Omental fat pad (tissue), 4 donors: ENCODE measurements around the gene CPLX1. TPM values are rescaled to one million over a fixed set of nuclear protein-coding genes. Genes with fewer than 3 reads are reported as not detected.

Experiments
- ATAC-seq: fragments of 150-250 bp; one replicate; pipeline ENCODE4 v1.9.1; 2016; ENCODE audit warnings: mild to moderate bottlenecking, moderate library complexity; ENCODE audit not compliant: low FRiP score
- DNase-seq: peaks from one replicate; pipeline ENCODE4 v3.0.0-alpha.2; 2019; ENCODE audit warnings: low spot score
- total RNA-seq, 4 donors: library from RNA; depleted of rRNA; stranded (reverse); fragments of >200 nt; gene quantifications; one replicate each; pipeline ENCODE4 v1.1.0, GENCODE V29; 2016
- TF ChIP-seq, protein P1 (sequence below), 3 donors: fragments of 450-650 bp; IDR thresholded peaks; one replicate each; pipeline ENCODE4 v1.5.1; 2016 to 2017; ENCODE audit warnings: antibody characterized with exemption in 3 of 3, mild to moderate bottlenecking in 3 of 3, moderate library complexity in 2 of 3

CPLX1 gene
- total RNA-seq, 4 donors from 2014 or later: 1.1 to 2.0 (median 1.9) TPM; not detected in 1

GRCh38 chr4:839675-840443 lies 13.9 kb upstream of the CPLX1 start:
- TF ChIP-seq, protein P1, sequence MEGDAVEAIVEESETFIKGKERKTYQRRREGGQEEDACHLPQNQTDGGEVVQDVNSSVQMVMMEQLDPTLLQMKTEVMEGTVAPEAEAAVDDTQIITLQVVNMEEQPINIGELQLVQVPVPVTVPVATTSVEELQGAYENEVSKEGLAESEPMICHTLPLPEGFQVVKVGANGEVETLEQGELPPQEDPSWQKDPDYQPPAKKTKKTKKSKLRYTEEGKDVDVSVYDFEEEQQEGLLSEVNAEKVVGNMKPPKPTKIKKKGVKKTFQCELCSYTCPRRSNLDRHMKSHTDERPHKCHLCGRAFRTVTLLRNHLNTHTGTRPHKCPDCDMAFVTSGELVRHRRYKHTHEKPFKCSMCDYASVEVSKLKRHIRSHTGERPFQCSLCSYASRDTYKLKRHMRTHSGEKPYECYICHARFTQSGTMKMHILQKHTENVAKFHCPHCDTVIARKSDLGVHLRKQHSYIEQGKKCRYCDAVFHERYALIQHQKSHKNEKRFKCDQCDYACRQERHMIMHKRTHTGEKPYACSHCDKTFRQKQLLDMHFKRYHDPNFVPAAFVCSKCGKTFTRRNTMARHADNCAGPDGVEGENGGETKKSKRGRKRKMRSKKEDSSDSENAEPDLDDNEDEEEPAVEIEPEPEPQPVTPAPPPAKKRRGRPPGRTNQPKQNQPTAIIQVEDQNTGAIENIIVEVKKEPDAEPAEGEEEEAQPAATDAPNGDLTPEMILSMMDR (IDR thresholded peaks at IDR 0.05): no peak
- ATAC-seq: no peak
- no peak for DNase-seq

GRCh38 chr4:837772-838171 lies 11.8 kb upstream of the CPLX1 start:
- ATAC-seq (no peak), DNase-seq (no peak)
- TF ChIP-seq, protein P1 (IDR thresholded peaks at IDR 0.05): no peak

DNA sequence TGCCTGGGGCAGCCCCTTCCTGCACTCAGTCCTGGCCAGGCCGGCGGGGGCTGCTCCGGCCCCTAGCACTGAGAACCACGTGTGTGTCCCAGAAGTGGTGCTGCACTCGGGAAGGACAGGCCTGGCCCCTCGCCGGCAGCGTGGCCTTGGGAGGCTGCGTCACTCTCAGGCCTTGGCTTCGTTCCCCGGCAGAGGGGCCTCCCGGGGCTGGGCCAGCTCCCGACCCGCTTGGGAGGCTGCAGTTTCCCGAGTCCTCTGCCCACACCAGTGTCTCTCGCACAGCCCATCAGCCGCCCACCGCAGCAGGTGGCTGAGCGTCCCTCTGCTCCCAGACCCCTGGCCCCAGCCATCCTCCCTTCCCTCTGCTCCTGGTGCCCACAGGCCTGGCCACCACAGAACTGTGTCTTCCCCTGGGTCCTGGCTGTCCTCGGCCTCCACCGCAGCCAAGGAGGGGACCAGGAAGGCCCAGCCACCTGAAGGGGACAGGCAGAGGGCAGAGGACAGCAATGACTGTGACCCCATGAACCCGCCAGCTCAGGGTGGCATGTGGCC lies 10.9 kb upstream of the CPLX1 start:
- TF ChIP-seq, protein P1 (IDR thresholded peaks at IDR 0.05): no peak
- no peak for DNase-seq
- ATAC-seq: no peak

GRCh38 chr4:836003-836511 lies 10.1 kb upstream of the CPLX1 start:
- ATAC-seq (no peak), DNase-seq (no peak)
- TF ChIP-seq, protein P1 (IDR thresholded peaks at IDR 0.05): no peak

- ATAC-seq: no peak
- DNase-seq: no peak
- TF ChIP-seq, protein P1 (IDR thresholded peaks at IDR 0.05): no peak
Measured at GRCh38 chr4:835148-836002, 9.4 kb upstream of the CPLX1 start.

- DNase-seq (no peak), ATAC-seq (no peak)
- TF ChIP-seq, protein P1 (IDR thresholded peaks at IDR 0.05): no peak
Measured at GRCh38 chr4:834368-835147, 8.6 kb upstream of the CPLX1 start.
